OCI-LY7 (cell line): ENCODE results near the gene PCK1.

Experiments used
- CTCF ChIP-seq: fragments of 200-600 bp; sonication (generic); conservative IDR thresholded peaks from 2 replicates; pipeline ENCODE4 v1.5.1; 2014; ENCODE audit warnings: mild to moderate bottlenecking, antibody characterized with exemption, low read length, moderate library complexity, mixed read lengths
- EZH2phosphoT487 ChIP-seq: fragments of 200-600 bp; sonication (generic); IDR thresholded peaks from 2 replicates; pipeline ENCODE4 v1.6.1; 2018; ENCODE audit warnings: low read depth, borderline replicate concordance, mild to moderate bottlenecking, mixed run types, antibody characterized with exemption, low read length, moderate library complexity, mixed read lengths

- TF ChIP-seq CTCF = no peak
- no peak for TF ChIP-seq EZH2phosphoT487
These were observed 14.0 kb downstream of the PCK1 start for GRCh38 chr20:57574954-57575353.
